Adrenal gland (tissue), 5 donors: ENCODE measurements around the gene GPC1.

ENCODE experiments used
- POLR2A ChIP-seq, 2 donors: fragments of 450-650 bp; IDR thresholded peaks; one replicate each; pipeline ENCODE4 v1.6.1; 2017; ENCODE audit warnings: antibody characterized with exemption in 2 of 2, mild to moderate bottlenecking in 2 of 2, moderate library complexity in 1 of 2
- TF ChIP-seq, protein P1 (sequence below), 6 experiments: fragments of 450-650 bp in 4 of 6; fragments of 200-600 bp in 2 of 6; sonication (generic) in 1 of 6; IDR thresholded peaks; 1 replicate in 5 of 6; 2 replicates in 1 of 6; pipeline versions ENCODE4 v1.5.1 to v1.8.0; 2016 to 2021; ENCODE audit warnings: antibody characterized with exemption in 6 of 6, mild to moderate bottlenecking in 2 of 6, moderate library complexity in 1 of 6
- donor health status: DM: no; HTN: no; CAD: no.

- TF ChIP-seq, protein P1, sequence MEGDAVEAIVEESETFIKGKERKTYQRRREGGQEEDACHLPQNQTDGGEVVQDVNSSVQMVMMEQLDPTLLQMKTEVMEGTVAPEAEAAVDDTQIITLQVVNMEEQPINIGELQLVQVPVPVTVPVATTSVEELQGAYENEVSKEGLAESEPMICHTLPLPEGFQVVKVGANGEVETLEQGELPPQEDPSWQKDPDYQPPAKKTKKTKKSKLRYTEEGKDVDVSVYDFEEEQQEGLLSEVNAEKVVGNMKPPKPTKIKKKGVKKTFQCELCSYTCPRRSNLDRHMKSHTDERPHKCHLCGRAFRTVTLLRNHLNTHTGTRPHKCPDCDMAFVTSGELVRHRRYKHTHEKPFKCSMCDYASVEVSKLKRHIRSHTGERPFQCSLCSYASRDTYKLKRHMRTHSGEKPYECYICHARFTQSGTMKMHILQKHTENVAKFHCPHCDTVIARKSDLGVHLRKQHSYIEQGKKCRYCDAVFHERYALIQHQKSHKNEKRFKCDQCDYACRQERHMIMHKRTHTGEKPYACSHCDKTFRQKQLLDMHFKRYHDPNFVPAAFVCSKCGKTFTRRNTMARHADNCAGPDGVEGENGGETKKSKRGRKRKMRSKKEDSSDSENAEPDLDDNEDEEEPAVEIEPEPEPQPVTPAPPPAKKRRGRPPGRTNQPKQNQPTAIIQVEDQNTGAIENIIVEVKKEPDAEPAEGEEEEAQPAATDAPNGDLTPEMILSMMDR (IDR thresholded peaks at IDR 0.05) = no peak
- no peak for TF ChIP-seq POLR2A (IDR thresholded peaks at IDR 0.05)
Observed at GRCh38 chr2:240410808-240411207, 24.7 kb upstream of the GPC1 start.
